GM10248 (cell line): ENCODE data around the gene NIN.

Source experiments
- CTCF ChIA-PET: fragments of 300-600 bp; sonication (Branson Sonifier 250); formaldehyde crosslinking; extraction: SDS; loops from one replicate; lab custom pipeline; 2021; ENCODE audit warnings: antibody characterized with exemption; lab: Yijun Ruan, JAX
- POLR2A ChIA-PET: fragments of 350-650 bp; sonication (Branson Sonifier 250); formaldehyde crosslinking; extraction: SDS; loops from one replicate; lab custom pipeline; 2020; ENCODE audit warnings: antibody characterized with exemption; lab: Yijun Ruan, JAX
- DNase-seq: peaks from one replicate; pipeline ENCODE4 v3.0.0; 2012; ENCODE audit errors: extremely low spot score
- TF ChIP-seq, protein P1 (sequence below): IDR thresholded peaks from 2 replicates; pipeline ENCODE4 v1.5.1; 2012; ENCODE audit warnings: mild to moderate bottlenecking, low read depth; ENCODE audit errors: extremely low read depth, missing control alignments, control extremely low read depth

The NIN gene

GRCh38 chr14:50773632-50774541 lies 57.1 kb downstream of the NIN start:
- CTCF ChIA-PET = interaction anchor here (0.6 to 9.6 kb wide), 27 partner anchors 12 to 453 kb away, joined by 3 to 217 read pairs (median 5); partner anchors contain the start of gene ATL1
- TF ChIP-seq, protein P1, sequence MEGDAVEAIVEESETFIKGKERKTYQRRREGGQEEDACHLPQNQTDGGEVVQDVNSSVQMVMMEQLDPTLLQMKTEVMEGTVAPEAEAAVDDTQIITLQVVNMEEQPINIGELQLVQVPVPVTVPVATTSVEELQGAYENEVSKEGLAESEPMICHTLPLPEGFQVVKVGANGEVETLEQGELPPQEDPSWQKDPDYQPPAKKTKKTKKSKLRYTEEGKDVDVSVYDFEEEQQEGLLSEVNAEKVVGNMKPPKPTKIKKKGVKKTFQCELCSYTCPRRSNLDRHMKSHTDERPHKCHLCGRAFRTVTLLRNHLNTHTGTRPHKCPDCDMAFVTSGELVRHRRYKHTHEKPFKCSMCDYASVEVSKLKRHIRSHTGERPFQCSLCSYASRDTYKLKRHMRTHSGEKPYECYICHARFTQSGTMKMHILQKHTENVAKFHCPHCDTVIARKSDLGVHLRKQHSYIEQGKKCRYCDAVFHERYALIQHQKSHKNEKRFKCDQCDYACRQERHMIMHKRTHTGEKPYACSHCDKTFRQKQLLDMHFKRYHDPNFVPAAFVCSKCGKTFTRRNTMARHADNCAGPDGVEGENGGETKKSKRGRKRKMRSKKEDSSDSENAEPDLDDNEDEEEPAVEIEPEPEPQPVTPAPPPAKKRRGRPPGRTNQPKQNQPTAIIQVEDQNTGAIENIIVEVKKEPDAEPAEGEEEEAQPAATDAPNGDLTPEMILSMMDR = peak; percentile 77
- DNase-seq = no peak
- POLR2A ChIA-PET = no interaction called here

- CTCF ChIA-PET = interaction anchor here (1.8 to 9.6 kb wide), 7 partner anchors 11 to 451 kb away, joined by 5 to 217 read pairs (median 13); no protein-coding TSS in a partner anchor
- POLR2A ChIA-PET = no interaction called here
- DNase-seq = no peak
- TF ChIP-seq, protein P1 = no peak
Measured at GRCh38 chr14:50772412-50772811, 58.5 kb downstream of the NIN start.

- no peak for DNase-seq
- CTCF ChIA-PET = interaction anchor here (0.7 to 8.9 kb wide), 7 partner anchors 8 to 228 kb away, joined by 3 to 207 read pairs (median 3); no protein-coding TSS in a partner anchor
- TF ChIP-seq, protein P1 = no peak
- POLR2A ChIA-PET = no interaction called here
Measured at GRCh38 chr14:50770586-50770985, 60.4 kb downstream of the NIN start.

DNA sequence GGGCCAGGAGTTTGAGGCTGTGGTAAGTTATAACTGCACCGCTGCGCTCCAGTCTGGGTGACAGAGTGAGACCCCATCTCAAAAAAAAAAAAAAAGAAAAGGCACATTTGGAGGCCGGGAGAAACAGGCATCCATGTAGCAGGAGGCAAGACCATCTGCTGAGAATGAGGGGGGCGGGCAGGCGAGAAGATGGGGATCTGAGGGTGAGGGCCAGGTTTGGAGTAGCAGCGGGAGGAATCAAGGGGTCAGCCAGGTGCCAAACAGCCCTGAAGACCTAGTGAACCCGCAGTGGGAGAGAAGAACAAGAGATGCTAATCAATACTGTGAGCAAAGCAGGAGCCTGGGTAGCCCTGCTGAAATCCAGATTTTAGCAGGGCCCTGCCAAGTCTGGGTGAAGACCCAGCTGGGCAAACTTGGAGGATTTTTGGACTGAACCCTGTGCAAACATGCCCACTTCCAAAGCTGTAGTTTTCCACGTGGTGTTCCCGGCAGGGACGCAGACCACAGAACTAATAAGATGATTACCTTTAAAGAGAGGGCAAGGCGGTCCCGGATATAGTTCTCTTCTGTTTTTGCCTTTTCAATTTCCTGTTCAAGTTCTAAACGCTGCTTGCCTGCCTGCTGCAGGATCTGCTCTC lies 61.0 kb downstream of the NIN start:
- POLR2A ChIA-PET = no interaction called here
- CTCF ChIA-PET = interaction anchor here (1.0 to 8.9 kb wide), 4 partner anchors 8 to 55 kb away, joined by 3 to 207 read pairs (median 4); no protein-coding TSS in a partner anchor
- no peak for DNase-seq
- TF ChIP-seq, protein P1 = no peak

GRCh38 chr14:50768680-50769079 lies 62.3 kb downstream of the NIN start:
- ChIA-PET POLR2A (no interaction called here), CTCF (interaction anchor here (0.9 to 1.3 kb wide), 2 partner anchors 9 to 149 kb away, joined by 4 to 9 read pairs; no protein-coding TSS in a partner anchor)
- DNase-seq = no peak
- TF ChIP-seq, protein P1 = no peak

GRCh38 chr14:50766338-50766886 lies 64.5 kb downstream of the NIN start:
- ChIA-PET POLR2A (no interaction called here), CTCF (interaction anchor here (0.9 to 11.9 kb wide), 8 partner anchors 9 to 445 kb away, joined by 3 to 217 read pairs (median 4); no protein-coding TSS in a partner anchor)
- no peak for DNase-seq
- TF ChIP-seq, protein P1 = no peak
